HepG2 (cell line): Measurements from ENCODE around the gene ARHGEF6. TPM values are rescaled to one million over a fixed set of nuclear protein-coding genes. Genes with fewer than 3 reads are reported as not detected.
"Not testable (repeated sequence)": the region's sequence is repeated elsewhere in the genome, so short reads cannot be mapped to it uniquely, and the experiment has no call there.

Source experiments
- ATAC-seq: fragments of 200-7000 bp; cut with Tn5 transposase; 3 replicates; pipeline ENCODE4 v1.9.1; 2020; ENCODE audit warnings: mild to moderate bottlenecking, moderate library complexity
- BruUV-seq: library from RNA; stranded (reverse); fragments of 400-500 nt; replicated peaks from 2 replicates; lab custom pipeline; 2021; lab: Mats Ljungman, UMichigan
- CTCF ChIA-PET: fragments of 300-600 bp; formaldehyde crosslinking; extraction: SDS; loops from one replicate; lab custom pipeline; 2021; ENCODE audit warnings: low total read pairs, inconsistent platforms, low intra/inter-chr PET ratio; lab: Yijun Ruan, JAX
- POLR2A ChIA-PET: fragments of 350-600 bp; sonication (Branson Sonifier 250); formaldehyde crosslinking; loops from one replicate; lab custom pipeline; 2020; ENCODE audit warnings: antibody characterized with exemption, inconsistent platforms; lab: Yijun Ruan, JAX
- DNase-seq: peaks from one replicate; pipeline ENCODE4 v3.0.0-alpha.2; 2015; ENCODE audit warnings: low spot score
- FAIRE-seq: peaks from 3 replicates; lab custom pipeline; 2011; peaks lifted over from hg19 to GRCh38; lab: Jason Lieb, UNC
- H2AFZ ChIP-seq: one replicate; pipeline ENCODE4 v1.6.1; 2011; ENCODE audit warnings: low read length, inconsistent platforms
- H3K27ac ChIP-seq: fragments of 300-600 bp; 3 replicates; pipeline ENCODE4 v1.8.0; 2011; ENCODE audit warnings: mixed run types, mild to moderate bottlenecking, mixed read lengths, low read length, inconsistent platforms; ENCODE audit not compliant: insufficient read depth; ENCODE audit errors: extremely low read length
- H3K27me3 ChIP-seq, 2 experiments: fragments of 200-600 bp in 1 of 2; 2 replicates in 1 of 2; 3 replicates in 1 of 2; pipeline versions ENCODE4 v1.6.0 to v1.8.0; 2011; ENCODE audit warnings: low read length in 2 of 2, mild to moderate bottlenecking in 2 of 2, moderate library complexity in 2 of 2, inconsistent platforms in 1 of 2; ENCODE audit not compliant: insufficient read depth in 2 of 2, control insufficient read depth in 1 of 2
- H3K36me3 ChIP-seq, 2 experiments: fragments of 200-600 bp in 1 of 2; replicated peaks in 1 of 2; 2 replicates in 1 of 2; 3 replicates in 1 of 2; pipeline versions ENCODE4 v1.5.1 to v1.8.0; 2011; ENCODE audit warnings: low read length in 2 of 2, inconsistent platforms in 1 of 2; ENCODE audit not compliant: insufficient read depth in 2 of 2, control insufficient read depth in 1 of 2
- H3K4me1 ChIP-seq: 2 replicates; pipeline ENCODE4 v1.5.1; 2012; ENCODE audit warnings: low read length, inconsistent platforms; ENCODE audit not compliant: insufficient read depth
- H3K4me2 ChIP-seq: 2 replicates; pipeline ENCODE4 v1.6.0; 2011; ENCODE audit warnings: low read depth, low read length, inconsistent platforms
- H3K4me3 ChIP-seq, 3 experiments: fragments of 200-600 bp in 1 of 3; sonication (generic), shearing (Covaris generic) in 1 of 3; replicated peaks in 1 of 3; 2 replicates each; pipeline ENCODE4 v1.5.1; 2011 to 2016; ENCODE audit warnings: low read length in 3 of 3, inconsistent platforms in 2 of 3, low read depth in 2 of 3, mild to moderate bottlenecking in 2 of 3, control low read depth in 1 of 3, mixed read lengths in 1 of 3; ENCODE audit not compliant: insufficient read depth in 1 of 3
- H3K79me2 ChIP-seq: one replicate; pipeline ENCODE4 v1.6.1; 2011; ENCODE audit warnings: low read length, inconsistent platforms; ENCODE audit not compliant: insufficient read depth
- H3K9ac ChIP-seq: 2 replicates; pipeline ENCODE4 v1.6.0; 2011; ENCODE audit warnings: mild to moderate bottlenecking, low read depth, low read length, inconsistent platforms; ENCODE audit not compliant: insufficient read depth
- H3K9me3 ChIP-seq: 2 replicates; pipeline ENCODE4 v1.5.1; 2012; ENCODE audit warnings: mild to moderate bottlenecking, low read length
- H4K20me1 ChIP-seq: 2 replicates; pipeline ENCODE4 v1.6.0; 2011; ENCODE audit warnings: inconsistent platforms, mild to moderate bottlenecking, low read length, moderate library complexity; ENCODE audit not compliant: insufficient read depth
- KDM5B ChIP-seq: sonication (generic); formaldehyde crosslinking; IDR thresholded peaks from 2 replicates; pipeline ENCODE4 v1.4.0; 2020; ENCODE audit warnings: missing genetic modification reagents, mild to moderate bottlenecking, borderline replicate concordance
- ZNF619 ChIP-seq: sonication (generic); formaldehyde crosslinking; IDR thresholded peaks from 2 replicates; pipeline ENCODE4 v1.4.0; 2020; ENCODE audit warnings: mild to moderate bottlenecking, missing genetic modification reagents
- WGBS: methylation state at CpG from one replicate; pipeline ENCODE4 v1.1.6; 2017; ENCODE audit warnings: low lambda C conversion rate; 5-methylcytosine and 5-hydroxymethylcytosine counted together
- in situ Hi-C: cut with HindIII; loops from 2 replicates; pipeline ENCODE4 v1.10.0; 2017; ENCODE audit warnings: low pct_unique_long_range_greater_than_20kb; ENCODE audit not compliant: extremely low pct_ligation_motif_present
- intact Hi-C: fragments of 100-400 bp; cut with micrococcal nuclease; formaldehyde crosslinking; loops from one replicate; pipeline ENCODE4 v1.10.0; 2022; ENCODE audit not compliant: unreplicated experiment
- polyA plus RNA-seq, 8 experiments: library from polyadenylated mRNA; depleted of rRNA in 3 of 8; stranded (reverse) in 7 of 8; unstranded in 1 of 8; fragments of >200 nt; fragmentation: Illumina TruSeq in 4 of 8; extraction: Trizol in 4 of 8; gene quantifications; 2 replicates each; pipeline versions ENCODE4 v1.2.1 to v1.2.3, GENCODE V29; 2011 to 2016; ENCODE audit warnings: low read depth in 4 of 8, missing spikeins in 1 of 8, mixed read lengths in 1 of 8; ENCODE audit not compliant: insufficient read depth in 1 of 8
- total RNA-seq, 5 experiments: library from RNA; depleted of rRNA; stranded (reverse); fragments of >200 nt; fragmentation: Illumina TruSeq; extraction: Trizol; gene quantifications; 2 replicates each; pipeline ENCODE4 v1.2.3, GENCODE V29; 2016; ENCODE audit warnings: low read depth in 1 of 5
- TF ChIP-seq, protein P1 (sequence below): sonication (generic); formaldehyde crosslinking; IDR thresholded peaks from 2 replicates; pipeline ENCODE4 v1.4.0; 2020; ENCODE audit warnings: missing genetic modification reagents

ARHGEF6 gene
- total and polyA plus RNA-seq, 2 of the 13 experiments (the other 11 are each of a cell fraction or from before 2014, with no cell fraction given) = 0.03 TPM; not detected in 1

DNA sequence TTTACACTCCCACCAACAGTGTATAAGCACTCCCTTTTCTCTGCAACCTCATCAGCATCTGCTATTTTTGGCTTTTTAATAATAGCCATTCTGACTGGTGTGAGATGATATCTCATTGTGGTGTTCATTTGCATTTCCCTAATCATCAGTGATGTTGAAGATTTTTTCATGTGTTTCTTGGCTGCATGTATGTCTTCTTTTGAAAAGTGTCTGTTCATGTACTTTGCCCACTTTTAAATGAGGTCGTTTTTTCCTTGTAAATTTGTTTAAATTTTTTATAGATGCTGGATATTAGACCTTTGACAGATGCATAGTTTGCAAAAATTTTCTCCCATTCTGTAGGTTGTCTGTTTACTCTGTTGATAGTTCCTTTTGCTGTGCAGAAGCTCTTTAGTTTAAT, 14.4 kb upstream of the ARHGEF6 start:
- H3K9ac ChIP-seq, H3K79me2 ChIP-seq, POLR2A ChIA-PET, FAIRE-seq, H3K27me3 ChIP-seq, DNase-seq, H4K20me1 ChIP-seq, H3K9me3 ChIP-seq, H3K4me3 ChIP-seq, H3K4me2 ChIP-seq, H3K27ac ChIP-seq, intact Hi-C loops, H3K4me1 ChIP-seq, H3K36me3 ChIP-seq, in situ Hi-C loops, BruUV-seq, CTCF ChIA-PET, H2AFZ ChIP-seq, ATAC-seq: not testable (repeated sequence)
- 7% methylated on average over 1 of the region's 1 CpG for WGBS

DNA sequence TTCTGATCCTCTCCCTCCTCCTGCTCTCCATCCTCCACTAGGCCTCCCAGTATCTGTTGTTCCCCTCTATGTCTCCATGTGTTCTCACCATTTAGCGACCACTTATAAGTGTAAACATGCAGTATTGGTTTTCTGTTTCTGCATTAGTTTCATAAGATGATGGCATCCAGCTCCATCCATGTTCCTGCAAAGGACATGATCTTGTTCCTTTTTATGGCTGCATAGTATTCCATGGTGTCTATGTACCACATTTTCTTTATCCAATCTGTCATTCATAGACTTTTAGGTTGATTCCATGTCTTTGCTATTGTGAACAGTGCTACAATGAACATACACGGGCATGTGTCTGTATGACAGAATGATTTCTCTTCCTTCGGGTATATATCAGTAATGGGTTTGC, 13.9 kb upstream of the ARHGEF6 start:
- in situ Hi-C loops, H3K4me1 ChIP-seq, H3K79me2 ChIP-seq, H3K36me3 ChIP-seq, CTCF ChIA-PET, ATAC-seq, intact Hi-C loops, H3K9ac ChIP-seq, FAIRE-seq, H4K20me1 ChIP-seq, H3K4me2 ChIP-seq, DNase-seq, H3K4me3 ChIP-seq, BruUV-seq, H3K27me3 ChIP-seq, POLR2A ChIA-PET, H3K27ac ChIP-seq, H3K9me3 ChIP-seq, H2AFZ ChIP-seq: not testable (repeated sequence)
- WGBS = 0% methylated on average over 3 of the region's 3 CpGs

DNA sequence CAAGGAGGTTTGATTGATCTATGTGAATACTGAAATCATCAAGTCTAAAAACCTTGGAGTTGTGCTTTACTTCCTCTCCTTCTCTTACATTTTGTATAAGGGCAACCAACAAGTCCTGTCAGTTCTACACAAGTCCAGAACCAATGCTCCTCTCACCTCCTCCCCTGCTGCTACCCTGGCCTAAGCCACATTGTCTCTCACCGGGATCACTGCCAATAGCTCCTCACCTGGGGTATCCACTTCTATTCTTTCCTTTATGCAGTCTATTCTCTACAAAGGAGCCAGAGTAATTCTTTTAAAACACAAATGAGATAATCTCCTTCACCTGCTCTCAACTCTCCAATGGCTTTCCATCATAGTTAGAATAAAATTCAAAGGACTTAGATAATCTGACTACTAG, 13.3 kb upstream of the ARHGEF6 start:
- H3K9me3 ChIP-seq = no peaks in the 10 kb centered on the region
- no peak overlapping the region for H3K9ac ChIP-seq
- WGBS = 0% methylated on average over 1 of the region's 1 CpG
- H3K4me3 ChIP-seq = no peak overlapping the region
- H3K27me3 ChIP-seq = no peaks in the 10 kb centered on the region
- FAIRE-seq (no peak), ATAC-seq (no peak), DNase-seq (no peak)
- BruUV-seq = no TSS peak
- in situ Hi-C loops (no loop called here), intact Hi-C loops (no loop called here)
- ChIA-PET POLR2A (no interaction called here), CTCF (no interaction called here)
- TF ChIP-seq, protein P1, sequence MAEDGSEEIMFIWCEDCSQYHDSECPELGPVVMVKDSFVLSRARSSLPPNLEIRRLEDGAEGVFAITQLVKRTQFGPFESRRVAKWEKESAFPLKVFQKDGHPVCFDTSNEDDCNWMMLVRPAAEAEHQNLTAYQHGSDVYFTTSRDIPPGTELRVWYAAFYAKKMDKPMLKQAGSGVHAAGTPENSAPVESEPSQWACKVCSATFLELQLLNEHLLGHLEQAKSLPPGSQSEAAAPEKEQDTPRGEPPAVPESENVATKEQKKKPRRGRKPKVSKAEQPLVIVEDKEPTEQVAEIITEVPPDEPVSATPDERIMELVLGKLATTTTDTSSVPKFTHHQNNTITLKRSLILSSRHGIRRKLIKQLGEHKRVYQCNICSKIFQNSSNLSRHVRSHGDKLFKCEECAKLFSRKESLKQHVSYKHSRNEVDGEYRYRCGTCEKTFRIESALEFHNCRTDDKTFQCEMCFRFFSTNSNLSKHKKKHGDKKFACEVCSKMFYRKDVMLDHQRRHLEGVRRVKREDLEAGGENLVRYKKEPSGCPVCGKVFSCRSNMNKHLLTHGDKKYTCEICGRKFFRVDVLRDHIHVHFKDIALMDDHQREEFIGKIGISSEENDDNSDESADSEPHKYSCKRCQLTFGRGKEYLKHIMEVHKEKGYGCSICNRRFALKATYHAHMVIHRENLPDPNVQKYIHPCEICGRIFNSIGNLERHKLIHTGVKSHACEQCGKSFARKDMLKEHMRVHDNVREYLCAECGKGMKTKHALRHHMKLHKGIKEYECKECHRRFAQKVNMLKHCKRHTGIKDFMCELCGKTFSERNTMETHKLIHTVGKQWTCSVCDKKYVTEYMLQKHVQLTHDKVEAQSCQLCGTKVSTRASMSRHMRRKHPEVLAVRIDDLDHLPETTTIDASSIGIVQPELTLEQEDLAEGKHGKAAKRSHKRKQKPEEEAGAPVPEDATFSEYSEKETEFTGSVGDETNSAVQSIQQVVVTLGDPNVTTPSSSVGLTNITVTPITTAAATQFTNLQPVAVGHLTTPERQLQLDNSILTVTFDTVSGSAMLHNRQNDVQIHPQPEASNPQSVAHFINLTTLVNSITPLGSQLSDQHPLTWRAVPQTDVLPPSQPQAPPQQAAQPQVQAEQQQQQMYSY = no peak
- no peak for TF ChIP-seq ZNF619
- no peak for TF ChIP-seq KDM5B (CRISPR knock-in tag)
- no peaks in the 10 kb centered on the region for H3K79me2 ChIP-seq
- H3K36me3 ChIP-seq = no peaks in the 10 kb centered on the region
- no peaks in the 10 kb centered on the region for H4K20me1 ChIP-seq
- no peaks in the 10 kb centered on the region for H3K4me1 ChIP-seq
- H3K4me2 ChIP-seq = no peak overlapping the region
- H2AFZ ChIP-seq = no peak overlapping the region
- no peak overlapping the region for H3K27ac ChIP-seq
